Tongue (tissue), 2 donors: ENCODE measurements around the gene EDNRA. TPM values are rescaled to one million over a fixed set of nuclear protein-coding genes. Genes with fewer than 3 reads are reported as not detected.
A peak's percentile ranks its signal among the peaks of the same experiment; 100 is the strongest.

Experiments
- DNase-seq: peaks from one replicate; pipeline ENCODE4 v3.0.0-alpha.2; 2015
- total RNA-seq: library from RNA; depleted of rRNA; stranded (reverse); fragments of >200 nt; gene quantifications from one replicate; pipeline ENCODE4 v1.2.3, GENCODE V29; 2014

EDNRA gene
- total RNA-seq, 1 donor from 2014 or later, result 34.5 TPM

DNA sequence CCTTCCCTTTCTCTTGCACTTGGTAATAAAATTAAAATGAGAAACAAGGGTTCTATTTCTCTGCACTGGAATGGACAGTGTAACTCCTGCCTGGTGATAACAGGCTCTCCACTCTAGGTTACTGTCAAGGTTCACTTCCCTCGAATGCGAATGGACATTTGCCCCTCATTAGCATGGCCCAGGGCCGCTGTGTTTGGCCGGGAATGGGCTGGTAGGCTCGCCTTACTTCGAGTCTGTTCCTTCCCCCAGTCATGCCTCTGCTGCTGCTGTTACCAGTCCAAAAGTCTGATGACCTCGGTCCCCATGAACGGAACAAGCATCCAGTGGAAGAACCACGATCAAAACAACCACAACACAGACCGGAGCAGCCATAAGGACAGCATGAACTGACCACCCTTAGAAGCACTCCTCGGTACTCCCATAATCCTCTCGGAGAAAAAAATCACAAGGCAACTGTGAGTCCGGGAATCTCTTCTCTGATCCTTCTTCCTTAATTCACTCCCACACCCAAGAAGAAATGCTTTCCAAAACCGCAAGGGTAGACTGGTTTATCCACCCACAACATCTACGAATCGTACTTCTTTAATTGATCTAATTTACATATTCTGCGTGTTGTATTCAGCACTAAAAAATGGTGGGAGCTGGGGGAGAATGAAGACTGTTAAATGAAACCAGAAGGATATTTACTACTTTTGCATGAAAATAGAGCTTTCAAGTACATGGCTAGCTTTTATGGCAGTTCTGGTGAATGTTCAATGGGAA, 61.5 kb downstream of the EDNRA start:
- DNase-seq, result no peak

GRCh38 chr4:147543034-147543433, 62.1 kb downstream of the EDNRA start:
- no peak for DNase-seq

GRCh38 chr4:147546349-147546748, 65.5 kb downstream of the EDNRA start:
- DNase-seq, result no peak

- DNase-seq, result no peak
Measured at GRCh38 chr4:147547314-147548056, 66.6 kb downstream of the EDNRA start.

GRCh38 chr4:147548256-147548655, 67.4 kb downstream of the EDNRA start:
- DNase-seq, result no peak

DNA sequence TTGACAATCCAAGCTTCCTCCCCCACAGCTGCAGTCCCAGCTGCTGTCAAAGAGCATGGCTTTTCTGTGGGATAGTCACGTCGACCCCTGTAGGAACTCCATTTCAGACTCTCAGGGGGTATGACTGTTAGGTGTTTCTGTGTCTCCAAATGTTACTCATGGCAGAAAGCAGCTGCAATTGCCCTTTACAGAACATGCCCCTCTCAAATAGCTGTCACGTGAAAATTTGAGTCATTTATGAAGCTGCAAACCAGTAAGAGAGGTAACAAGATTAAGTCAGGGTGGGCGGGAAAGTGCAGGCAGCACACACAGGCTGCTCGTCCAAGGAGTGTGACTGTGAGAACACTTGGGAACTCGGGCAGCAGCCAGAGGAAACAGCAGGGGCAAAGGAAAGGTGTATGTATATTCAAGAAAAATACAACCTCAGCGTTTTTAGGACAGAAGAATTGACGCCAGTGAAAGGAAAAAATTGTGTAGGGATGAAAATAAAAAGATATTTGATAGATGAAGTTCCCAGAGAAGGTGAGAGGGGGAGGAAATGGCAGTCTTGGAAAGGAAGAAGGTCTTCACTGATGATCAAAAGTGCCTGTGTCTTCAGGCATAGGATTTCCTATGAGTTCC, 69.8 kb downstream of the EDNRA start:
- DNase-seq, result peak; percentile 33

DNA sequence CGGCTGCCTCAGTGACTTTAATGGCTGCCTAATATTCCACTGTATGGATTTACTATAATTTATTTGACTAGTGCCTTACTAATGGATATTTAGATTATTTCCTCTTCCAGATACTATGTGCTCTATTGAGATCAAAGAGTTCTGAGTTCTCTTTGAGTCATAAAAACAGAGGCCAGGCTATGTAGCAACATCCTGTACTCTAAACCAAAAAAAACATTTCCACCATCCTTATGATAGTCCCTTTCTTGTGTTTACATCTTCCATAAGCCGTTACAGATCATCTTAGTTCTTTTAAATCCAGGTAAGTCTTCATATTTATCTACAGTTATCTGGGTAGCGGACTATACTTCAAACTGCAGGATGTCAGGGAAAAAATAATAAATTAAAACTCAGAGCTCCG, 79.7 kb downstream of the EDNRA start:
- no peak for DNase-seq

GRCh38 chr4:147566762-147567161, 85.9 kb downstream of the EDNRA start:
- no peak for DNase-seq

DNA sequence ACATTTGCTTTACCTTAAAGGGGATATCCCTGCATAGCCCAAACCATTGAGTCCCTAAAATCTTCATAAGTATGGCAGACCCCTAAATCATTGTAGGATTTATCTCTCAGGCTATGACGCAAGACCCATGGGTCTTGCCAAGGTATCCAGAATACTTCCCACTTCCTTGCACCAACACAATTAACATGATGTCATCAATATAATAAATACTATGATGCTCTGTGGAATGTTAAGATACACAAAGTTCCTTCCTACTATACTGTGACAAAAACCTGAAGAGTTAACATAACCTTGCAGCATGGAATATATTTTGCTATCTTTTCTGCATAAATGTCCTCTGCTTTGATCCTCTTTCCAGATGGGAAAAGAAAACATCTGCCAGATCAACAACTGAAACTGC, 86.4 kb downstream of the EDNRA start:
- DNase-seq, result no peak

- no peak for DNase-seq
Measured at GRCh38 chr4:147570616-147571015, 89.7 kb downstream of the EDNRA start.

DNA sequence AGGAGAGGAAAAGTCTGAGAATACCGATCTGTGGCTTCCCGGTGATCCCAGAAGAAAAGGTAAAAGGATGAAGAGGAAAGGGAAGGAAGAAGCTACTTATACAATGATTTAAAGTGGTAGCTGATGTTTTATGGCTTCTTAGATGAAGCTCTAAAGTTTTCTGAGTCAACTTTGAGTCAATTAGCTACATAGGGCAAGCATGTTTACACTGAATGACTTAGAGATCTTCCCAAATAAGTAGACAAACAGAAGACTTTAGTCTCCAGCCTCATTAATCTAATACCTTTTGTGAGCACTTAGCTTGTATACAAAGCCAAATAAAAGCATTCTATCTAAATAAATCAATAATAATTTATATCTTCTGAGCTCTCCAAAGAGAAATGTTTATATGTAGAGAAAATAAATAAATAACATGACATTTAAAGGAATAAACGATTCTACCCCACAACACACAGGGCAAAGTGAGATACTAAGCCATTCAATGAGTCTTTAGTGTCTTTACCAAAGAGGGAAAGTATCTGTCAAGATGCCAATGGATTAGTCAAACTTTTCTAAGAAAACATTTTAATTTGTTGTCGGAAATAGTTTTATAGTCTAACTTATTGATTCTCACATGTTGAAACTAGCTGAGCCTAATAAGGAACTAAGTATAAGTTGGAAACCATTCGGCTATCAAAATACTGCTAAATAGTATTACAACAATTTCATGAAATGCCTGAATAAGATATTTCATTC, 90.3 kb downstream of the EDNRA start:
- DNase-seq, result no peak

GRCh38 chr4:147576084-147576483, 95.2 kb downstream of the EDNRA start:
- DNase-seq, result no peak

DNA sequence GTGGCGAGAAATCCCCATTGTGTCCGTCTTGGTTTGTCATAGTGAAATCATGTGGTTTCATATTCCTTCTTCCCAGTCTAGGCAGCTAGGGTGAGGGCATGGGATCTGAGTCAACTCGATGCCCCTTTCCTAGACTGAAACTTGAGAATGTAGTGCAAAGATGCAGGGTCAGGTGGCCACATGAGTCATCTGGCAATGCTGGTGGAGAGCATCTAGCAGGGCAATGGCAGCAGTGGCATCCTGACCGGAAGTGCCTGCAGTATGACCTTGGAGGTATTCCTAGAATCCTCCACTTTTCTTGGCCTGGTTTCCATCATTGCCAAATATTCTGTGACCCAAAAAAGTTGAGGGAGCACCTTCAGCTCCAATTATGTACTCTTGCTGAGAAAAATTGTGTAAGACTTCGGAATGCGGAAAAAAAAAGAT, 97.2 kb downstream of the EDNRA start:
- no peak for DNase-seq

DNA sequence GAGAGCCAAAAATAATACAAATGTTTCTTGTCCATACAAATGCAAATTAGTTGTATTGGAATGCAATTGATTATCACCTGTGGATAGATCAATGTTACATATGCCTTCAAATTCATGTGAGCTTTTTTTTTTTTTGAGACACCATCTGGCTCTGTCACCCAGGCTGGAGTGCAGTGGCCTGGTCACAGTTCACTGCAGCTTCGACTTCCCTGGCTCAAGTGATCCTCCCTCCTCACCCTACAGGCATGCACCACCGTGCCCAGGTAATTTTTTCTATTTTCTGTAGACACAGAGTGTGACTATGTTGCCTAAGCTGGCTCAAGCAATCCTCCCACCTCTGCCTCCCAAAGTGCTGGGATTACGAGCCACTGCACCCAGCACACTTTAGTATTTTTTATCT, 97.7 kb downstream of the EDNRA start:
- DNase-seq, result no peak

DNA sequence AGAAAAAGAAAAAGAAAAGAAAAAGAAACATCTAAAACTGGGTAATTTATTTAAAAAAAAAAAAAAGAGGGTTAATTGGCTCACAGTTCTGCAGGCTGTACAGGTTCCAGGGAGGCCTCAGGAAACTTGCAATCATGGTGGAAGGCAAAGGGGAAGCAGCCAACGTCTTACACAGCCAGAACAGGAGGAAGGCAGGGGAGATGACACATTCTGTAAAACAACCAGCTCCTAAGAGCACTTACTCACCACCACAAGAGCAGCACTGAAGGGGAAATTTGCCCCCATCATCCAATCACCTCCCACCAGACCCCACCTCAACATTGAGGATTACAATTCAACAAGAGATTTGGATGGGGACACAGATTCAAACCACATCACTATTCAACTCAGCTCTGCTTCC, 99.5 kb downstream of the EDNRA start:
- DNase-seq, result no peak

- DNase-seq, result no peak
Measured at GRCh38 chr4:147581606-147582350, 100.9 kb downstream of the EDNRA start.

DNA sequence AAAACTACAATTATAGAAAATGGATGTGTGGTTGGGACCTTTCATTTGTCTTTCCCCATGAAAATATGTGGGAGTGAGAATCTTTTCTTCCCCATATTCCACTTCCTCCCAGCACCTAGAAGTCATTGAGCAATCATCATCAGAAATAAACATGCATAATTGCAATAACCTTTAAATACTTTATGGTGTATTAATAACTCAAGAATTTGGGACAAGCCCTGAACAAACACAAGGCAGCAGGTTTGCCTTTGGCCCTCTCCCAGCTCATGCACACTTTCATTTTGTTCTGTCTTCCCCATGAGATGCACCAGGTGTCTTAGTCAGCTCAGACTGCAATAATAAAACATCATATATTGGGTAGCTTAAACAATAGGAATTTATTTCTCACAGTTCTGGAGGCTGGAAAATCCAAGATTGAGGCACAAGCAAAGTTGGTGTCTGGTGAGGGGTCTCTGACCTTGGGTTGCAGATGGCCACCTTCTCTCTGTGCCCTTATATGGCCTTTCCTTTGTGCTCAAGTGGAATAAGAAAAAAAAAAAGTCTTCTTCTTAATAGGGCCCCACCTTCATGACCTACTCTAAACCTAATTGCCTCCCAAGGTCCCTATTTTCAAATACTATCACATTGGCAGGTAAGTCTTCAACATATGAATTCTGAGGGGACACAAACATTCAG, 101.6 kb downstream of the EDNRA start:
- DNase-seq, result no peak

GRCh38 chr4:147583876-147584275, 103.0 kb downstream of the EDNRA start:
- no peak for DNase-seq

- DNase-seq, result no peak
Measured at GRCh38 chr4:147586032-147586431, 105.1 kb downstream of the EDNRA start.

DNA sequence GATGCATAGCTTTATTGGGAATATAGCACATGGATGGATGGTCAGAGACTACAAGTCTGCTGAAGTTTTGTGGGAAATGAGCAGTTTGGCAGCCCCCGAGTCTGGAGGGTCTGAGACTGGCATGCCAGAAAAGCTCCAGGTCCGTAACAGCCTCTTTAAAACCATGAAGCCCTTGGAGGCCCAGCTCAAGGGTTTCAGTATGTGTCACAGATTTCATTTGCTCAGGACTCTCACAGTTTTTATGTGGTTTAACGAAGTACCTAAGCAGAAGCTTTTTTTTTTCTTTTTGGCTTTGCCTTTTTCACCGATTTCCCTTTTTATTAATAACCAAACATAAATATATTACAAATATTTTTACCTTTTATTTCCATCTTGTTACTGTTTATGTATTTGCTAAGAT, 105.7 kb downstream of the EDNRA start:
- no peak for DNase-seq

DNA sequence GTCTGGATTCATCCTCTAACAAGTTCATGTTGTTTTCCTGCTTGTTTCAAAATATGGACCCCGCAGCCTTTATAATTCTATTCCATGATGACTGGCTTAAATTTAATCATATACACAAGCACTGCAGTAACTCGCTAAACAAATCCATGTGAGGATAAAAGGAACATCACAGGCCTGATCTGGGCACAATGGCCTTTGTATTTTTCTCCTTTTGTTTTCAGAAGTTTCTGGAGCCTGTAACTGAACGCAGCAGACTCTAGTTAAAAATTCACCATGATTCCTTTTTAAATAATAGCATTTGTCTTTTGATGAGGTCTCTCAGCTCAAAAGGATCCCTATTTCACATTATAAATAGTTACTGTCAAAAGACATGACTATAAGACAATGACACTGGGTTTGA, 106.1 kb downstream of the EDNRA start:
- no peak for DNase-seq
